H9 (cell line): Measurements from ENCODE around the gene MMP15. TPM values are rescaled to one million over a fixed set of nuclear protein-coding genes. Genes with fewer than 3 reads are reported as not detected.

Experiments
- DNase-seq: peaks from one replicate; pipeline ENCODE4 v3.0.0-alpha.2; 2017
- H2AFZ ChIP-seq: one replicate; pipeline ENCODE4 v1.6.1; 2013; ENCODE audit warnings: mild to moderate bottlenecking, low read length, control low read depth, moderate library complexity
- H2AK5ac ChIP-seq: 2 replicates; pipeline ENCODE4 v1.6.1; 2013; ENCODE audit warnings: low read length, control low read depth, mixed read lengths; ENCODE audit not compliant: insufficient read length
- H2BK120ac ChIP-seq: one replicate; pipeline ENCODE4 v1.6.1; 2013; ENCODE audit warnings: low read depth, mild to moderate bottlenecking, low read length, control low read depth, inconsistent platforms; ENCODE audit not compliant: poor library complexity, severe bottlenecking
- H2BK12ac ChIP-seq: 2 replicates; pipeline ENCODE4 v1.6.1; 2013; ENCODE audit warnings: low read length, control low read depth, mixed read lengths, low read depth; ENCODE audit not compliant: insufficient read length
- H2BK15ac ChIP-seq: 2 replicates; pipeline ENCODE4 v1.6.1; 2013; ENCODE audit warnings: low read depth, low read length, control low read depth
- H2BK20ac ChIP-seq: one replicate; pipeline ENCODE4 v1.6.1; 2013; ENCODE audit warnings: low read depth, mild to moderate bottlenecking, low read length, control low read depth, inconsistent platforms; ENCODE audit not compliant: poor library complexity, severe bottlenecking
- H2BK5ac ChIP-seq: 2 replicates; pipeline ENCODE4 v1.6.1; 2013; ENCODE audit warnings: low read length, control low read depth, mixed read lengths; ENCODE audit not compliant: insufficient read length
- H3K14ac ChIP-seq: 2 replicates; pipeline ENCODE4 v1.6.1; 2013; ENCODE audit warnings: low read length, control low read depth; ENCODE audit not compliant: insufficient read depth
- H3K18ac ChIP-seq: 2 replicates; pipeline ENCODE4 v1.6.1; 2013; ENCODE audit warnings: low read depth, mild to moderate bottlenecking, mixed read lengths, low read length, control low read depth; ENCODE audit not compliant: insufficient read length
- H3K23ac ChIP-seq: 2 replicates; pipeline ENCODE4 v1.6.1; 2013; ENCODE audit warnings: low read length, control low read depth, mixed read lengths, low read depth; ENCODE audit not compliant: insufficient read length
- H3K23me2 ChIP-seq: 2 replicates; pipeline ENCODE4 v1.6.1; 2013; ENCODE audit warnings: low read depth, mild to moderate bottlenecking, mixed read lengths, low read length, control low read depth; ENCODE audit not compliant: insufficient read length, poor library complexity, severe bottlenecking
- H3K27ac ChIP-seq: 2 replicates; pipeline ENCODE4 v1.5.1; 2013; ENCODE audit warnings: low read length, control low read depth, mixed read lengths, low read depth; ENCODE audit not compliant: insufficient read length
- H3K27me3 ChIP-seq: 2 replicates; pipeline ENCODE4 v1.6.1; 2013; ENCODE audit warnings: low read length, control low read depth, inconsistent platforms; ENCODE audit not compliant: insufficient read depth
- H3K4ac ChIP-seq: 2 replicates; pipeline ENCODE4 v1.6.1; 2013; ENCODE audit warnings: low read depth, mild to moderate bottlenecking, control low read depth, inconsistent platforms, low read length, moderate library complexity
- H3K4me1 ChIP-seq: 2 replicates; pipeline ENCODE4 v1.6.1; 2013; ENCODE audit warnings: low read length, control low read depth, inconsistent platforms; ENCODE audit not compliant: insufficient read depth
- H3K4me2 ChIP-seq: 2 replicates; pipeline ENCODE4 v1.6.1; 2013; ENCODE audit warnings: low read length, control low read depth, mixed read lengths; ENCODE audit not compliant: insufficient read length, insufficient read depth
- H3K56ac ChIP-seq: 2 replicates; pipeline ENCODE4 v1.6.1; 2013; ENCODE audit warnings: low read depth, mild to moderate bottlenecking, mixed read lengths, low read length, control low read depth; ENCODE audit not compliant: insufficient read length
- H3K79me1 ChIP-seq: 2 replicates; pipeline ENCODE4 v1.6.1; 2013; ENCODE audit warnings: low read depth, mild to moderate bottlenecking, moderate library complexity, low read length, control low read depth, inconsistent platforms; ENCODE audit not compliant: insufficient read depth, poor library complexity, severe bottlenecking
- H3K79me2 ChIP-seq: 2 replicates; pipeline ENCODE4 v1.6.1; 2013; ENCODE audit warnings: low read length, control low read depth, inconsistent platforms; ENCODE audit not compliant: insufficient read depth
- H3K9ac ChIP-seq: 2 replicates; pipeline ENCODE4 v1.6.1; 2013; ENCODE audit warnings: low read length, control low read depth, mixed read lengths; ENCODE audit not compliant: insufficient read length; ENCODE audit errors: extremely low read depth
- H3K9me3 ChIP-seq: one replicate; pipeline ENCODE4 v1.6.1; 2013; ENCODE audit warnings: low read depth, low read length, inconsistent platforms; ENCODE audit not compliant: control insufficient read depth
- H3T11ph ChIP-seq: one replicate; pipeline ENCODE4 v1.6.1; 2013; ENCODE audit warnings: mild to moderate bottlenecking, low read length, control low read depth, inconsistent platforms
- H4K20me1 ChIP-seq: one replicate; pipeline ENCODE4 v1.6.1; 2013; ENCODE audit not compliant: control insufficient read depth, insufficient read length, insufficient read depth
- H4K5ac ChIP-seq: 2 replicates; pipeline ENCODE4 v1.6.1; 2013; ENCODE audit warnings: low read depth, mild to moderate bottlenecking, mixed read lengths, low read length, control low read depth; ENCODE audit not compliant: insufficient read length
- H4K8ac ChIP-seq: replicated peaks from 2 replicates; pipeline ENCODE4 v1.6.1; 2013; ENCODE audit warnings: low read length, control low read depth, mixed read lengths, low read depth; ENCODE audit not compliant: insufficient read length
- H4K91ac ChIP-seq: 2 replicates; pipeline ENCODE4 v1.6.1; 2013; ENCODE audit warnings: low read depth, mild to moderate bottlenecking, moderate library complexity, mixed read lengths, low read length, control low read depth; ENCODE audit not compliant: insufficient read length
- H3K27ac Mint-ChIP-seq, 3 experiments: 2 replicates in 2 of 3; 3 replicates in 1 of 3; pipeline ENCODE4 v1.8.0; 2020 to 2021; ENCODE audit warnings: mixed read lengths in 3 of 3, mild to moderate bottlenecking in 1 of 3, moderate library complexity in 1 of 3
- H3K27me3 Mint-ChIP-seq: 2 replicates; pipeline ENCODE4 v1.8.0; 2021; ENCODE audit warnings: low read depth, mild to moderate bottlenecking, moderate library complexity, mixed read lengths
- H3K36me3 Mint-ChIP-seq, 3 experiments: 2 replicates in 2 of 3; 3 replicates in 1 of 3; pipeline ENCODE4 v1.8.0; 2020 to 2021; ENCODE audit warnings: low read depth in 3 of 3, mixed read lengths in 3 of 3; ENCODE audit not compliant: insufficient read depth in 1 of 3
- H3K4me1 Mint-ChIP-seq, 2 experiments: 2 replicates each; pipeline ENCODE4 v1.8.0; 2020; ENCODE audit warnings: mixed read lengths in 2 of 2
- H3K4me3 Mint-ChIP-seq, 2 experiments: 2 replicates in 1 of 2; 3 replicates in 1 of 2; pipeline ENCODE4 v1.8.0; 2020 to 2021; ENCODE audit warnings: mild to moderate bottlenecking in 2 of 2, mixed read lengths in 2 of 2, moderate library complexity in 1 of 2
- H3K9me3 Mint-ChIP-seq, 2 experiments: 2 replicates in 1 of 2; 3 replicates in 1 of 2; pipeline ENCODE4 v1.8.0; 2020; ENCODE audit warnings: mild to moderate bottlenecking in 2 of 2, mixed read lengths in 2 of 2, moderate library complexity in 1 of 2
- CTCF ChIP-seq: fragments of 200-600 bp; sonication (generic); conservative IDR thresholded peaks from 3 replicates; pipeline ENCODE4 v1.8.0; 2021; ENCODE audit warnings: antibody characterized with exemption, mild to moderate bottlenecking
- WGBS: extraction: QIAGEN DNeasy Blood & Tissue Kit; methylation state at CpG from one replicate; pipeline ENCODE4 v1.1.7; 2013; ENCODE audit warnings: missing lambda C conversion rate, low lambda C conversion rate, mixed read lengths; ENCODE audit not compliant: insufficient read length; ENCODE audit errors: extremely low coverage; 5-methylcytosine and 5-hydroxymethylcytosine counted together
- total RNA-seq: library from RNA; stranded (reverse); gene quantifications from 2 replicates; pipeline ENCODE4 v1.2.1, GENCODE V29; 2021

Gene MMP15
- total RNA-seq, 1 experiment from 2014 or later, result 32.9 TPM

GRCh38 chr16:58027916-58028455, 2.4 kb downstream of the MMP15 start:
- H2BK12ac ChIP-seq, result no peak overlapping the region
- no peak overlapping the region; the same call in 1 of the 2 replicates for H3K14ac ChIP-seq
- peaks cover 17% of the 10 kb centered on the region for H3K23me2 ChIP-seq
- H3K4me2 ChIP-seq, result peak overlapping the region; percentile 78
- no peak overlapping the region for H2AFZ ChIP-seq
- DNase-seq, result no peak
- H3K4ac ChIP-seq, result no peak overlapping the region
- Mint-ChIP-seq H3K9me3 (no peaks in the 10 kb centered on the region), H3K36me3 (peaks cover 0 to 6% (median 5%) of the 10 kb centered on the region in 3 experiments; a peak in 3 of 7 replicates), H3K4me1 (peaks cover 42 to 50% of the 10 kb centered on the region in 2 experiments), H3K4me3 (peak overlapping the region; percentile 73 to 87), H3K27me3 (peaks cover 12% of the 10 kb centered on the region), H3K27ac (peak overlapping the region; percentile 35 to 95 (median 92); a peak in 4 of 7 replicates)
- H3T11ph ChIP-seq, result no peak overlapping the region
- H4K91ac ChIP-seq, result no peak overlapping the region
- no peak for TF ChIP-seq CTCF
- H2BK15ac ChIP-seq, result no peak overlapping the region
- peaks cover 15% of the 10 kb centered on the region; the same call in 1 of the 2 replicates for H3K4me1 ChIP-seq
- peaks cover 2% of the 10 kb centered on the region; the same call in 1 of the 2 replicates for H3K79me2 ChIP-seq
- no peak overlapping the region for H2BK20ac ChIP-seq
- H3K27ac ChIP-seq, result no peak overlapping the region
- no peaks in the 10 kb centered on the region for H4K20me1 ChIP-seq
- no peak overlapping the region for H2AK5ac ChIP-seq
- no peak overlapping the region for H4K8ac ChIP-seq
- H3K56ac ChIP-seq, result no peak overlapping the region
- no CpG with 5 or more reads among the region's 8 CpGs for WGBS
- no peak overlapping the region for H2BK5ac ChIP-seq
- H3K18ac ChIP-seq, result no peak overlapping the region
- H3K9ac ChIP-seq, result no peak overlapping the region
- no peak overlapping the region for H2BK120ac ChIP-seq
- no peak overlapping the region for H4K5ac ChIP-seq
- H3K23ac ChIP-seq, result no peak overlapping the region
- H3K27me3 ChIP-seq, result no peaks in the 10 kb centered on the region
- no peaks in the 10 kb centered on the region for H3K9me3 ChIP-seq
- H3K79me1 ChIP-seq, result peaks cover 2% of the 10 kb centered on the region
